ENCODE data around the gene DCP2.

GRCh38 chr5:112995764-112996618 is 19.4 kb downstream of the DCP2 start:
- TF ChIP-seq EZH2 (IDR thresholded peaks at IDR 0.05; ENCODE audit: insufficient read depth, poor library complexity, severe bottlenecking) (no peak), EZH2phosphoT487 (IDR thresholded peaks at IDR 0.05; ENCODE audit: insufficient read depth, low read depth) (no peak)
